Heart right ventricle (tissue), 16 donors: ENCODE data around the gene ING5. TPM values are rescaled to one million over a fixed set of nuclear protein-coding genes. Genes with fewer than 3 reads are reported as not detected.
"Not testable (repeated sequence)": the region's sequence is repeated elsewhere in the genome, so short reads cannot be mapped to it uniquely, and the experiment has no call there.

Source experiments
- ATAC-seq, 8 donors: fragments of 200-7000 bp; cut with Tn5 transposase; one replicate each; pipeline ENCODE4 v1.9.1; 2020; ENCODE audit warnings: mild to moderate bottlenecking in 8 of 8, moderate library complexity in 8 of 8, moderate number of reproducible peaks in 1 of 8
- DNase-seq, 2 donors: peaks; one replicate each; pipeline ENCODE4 v3.0.0-alpha.2; 2020
- H3K27ac ChIP-seq, 10 donors: fragments of 200-600 bp; sonication (generic) in 2 of 10; one replicate each; pipeline versions ENCODE4 v1.5.0 to v1.8.0; 2020 to 2022; ENCODE audit warnings: mild to moderate bottlenecking in 3 of 10
- H3K27me3 ChIP-seq, 7 donors: fragments of 200-600 bp; one replicate each; pipeline ENCODE4 v1.8.0; 2021 to 2022; ENCODE audit warnings: mild to moderate bottlenecking in 2 of 7
- H3K36me3 ChIP-seq, 9 donors: fragments of 200-600 bp; sonication (generic) in 1 of 9; one replicate each; pipeline versions ENCODE4 v1.5.0 to v1.8.0; 2020 to 2022; ENCODE audit warnings: mild to moderate bottlenecking in 2 of 9
- H3K4me1 ChIP-seq, 9 donors: fragments of 200-600 bp; sonication (generic) in 1 of 9; one replicate each; pipeline versions ENCODE4 v1.5.0 to v1.8.0; 2020 to 2022; ENCODE audit warnings: mild to moderate bottlenecking in 4 of 9
- H3K4me3 ChIP-seq, 10 donors: fragments of 200-600 bp; sonication (generic) in 2 of 10; one replicate each; pipeline versions ENCODE4 v1.5.0 to v1.8.0; 2020 to 2022; ENCODE audit warnings: mild to moderate bottlenecking in 7 of 10, moderate library complexity in 2 of 10
- H3K9me3 ChIP-seq, 11 donors: fragments of 200-600 bp in 10 of 11; sonication (generic) in 2 of 11; one replicate each; pipeline versions ENCODE4 v1.5.0 to v1.8.0; 2013 to 2022; ENCODE audit warnings: mild to moderate bottlenecking in 2 of 11, control low read depth in 1 of 11, moderate library complexity in 1 of 11
- CTCF ChIP-seq, 9 donors: fragments of 200-600 bp; sonication (generic) in 2 of 9; IDR thresholded peaks; one replicate each; pipeline versions ENCODE4 v1.5.0 to v1.8.0; 2021 to 2022; ENCODE audit warnings: antibody characterized with exemption in 9 of 9, mild to moderate bottlenecking in 5 of 9, moderate library complexity in 1 of 9
- WGBS, 2 donors: extraction: QIAGEN DNeasy Blood & Tissue Kit; methylation state at CpG; one replicate each; pipeline ENCODE4 v1.1.7; 2013; ENCODE audit warnings: inconsistent platforms in 1 of 2; 5-methylcytosine and 5-hydroxymethylcytosine counted together
- intact Hi-C, 10 donors: fragments of 100-400 bp; cut with DNase I; formaldehyde crosslinking; loops; one replicate each; pipeline versions ENCODE4 v1.11.1 to v1.14.2; 2022
- polyA plus RNA-seq, 2 donors: library from polyadenylated mRNA; stranded (reverse); fragments of 200-250 nt; gene quantifications; one replicate each; pipeline ENCODE4 v1.2.3, GENCODE V29; 2013
- total RNA-seq, 10 donors: library from RNA; stranded (reverse); fragmentation: NEBNext Ultra II Directional in 3 of 10; extraction: Animal tissue kit (Norgen Biotek cat#: 25700) in 3 of 10; gene quantifications; one replicate each; pipeline versions ENCODE4 v1.2.1 to v1.2.4, GENCODE V29; 2021 to 2023
- donor health status: Arrhythmogenic right ventricular cardiomyopathy.
- donor health status: ischemic (EF 13 %, LVEDD 7.1; RV severe dilation, severe dysfunction).
- donor health status: healthy with polysubstance abuse.
- donor health status: DM: no; HTN: yes; CAD: no.
- donor health status: DM: no; HTN: no; CAD: no.
- donor health status: ischemic (EF 25% LVEDD 6.9; RV normal size, moderate dysfunction).
- donor health status: ischemic (EF 25% LVEDD 5.7; RV mildly dilated, moderate dysfunction).
- donor health status: healthy.
- donor health status: DM: yes; HTN: yes; CAD: no.
- donor health status: Ischemic cardiomyopathy.
- donor health status: ischemic (EF 35%, LVEDD 5.7; RV mildly dilated, moderate dysfunction).
- donor health status: nonischemic (EF 11% LVEDD 7.7; RV severe dilation, severe dysfunction).
- donor health status: DM: yes; HTN: yes; CAD: no.
- donor health status: PGD.
- donor health status: ischemic (EF 29% LVEDD 5.4; RV normal size, mild dysfunction).
- donor health status: nonischemic (EF 23%, LVEDD 6.1; RV moderate dilation, normal function).

Gene ING5
- total and polyA plus RNA-seq, 12 donors = 10.4 to 49.9 (median 17.5) TPM

GRCh38 chr2:241730671-241731293 lies 28.9 kb downstream of the ING5 start:
- intact Hi-C loops = loop anchor here in 6 of 10 donors (5.0 to 10.0 kb wide), 7 partner anchors 46 to 876 kb away; partner anchors contain the start of genes DTYMK (in 1 of the 6), PDCD1 (in 1 of the 6) and STK25 (in 1 of the 6)
- Histone ChIP-seq H3K27ac (no peak overlapping the region), H3K4me3 (no peak overlapping the region), H3K4me1 (peaks cover 4 to 27% (median 18%) of the 10 kb centered on the region in 9 donors), H3K27me3 (no peaks in the 10 kb centered on the region), H3K9me3 (no peaks in the 10 kb centered on the region), H3K36me3 (peaks cover 0 to 9% (median 0%) of the 10 kb centered on the region in 9 donors)
- no peak for TF ChIP-seq CTCF (IDR thresholded peaks at IDR 0.05)
- WGBS, 2 donors = 80 to 84% methylated on average over 12 of the region's 12 CpGs
- ATAC-seq (no peak), DNase-seq (no peak)

- H3K9me3 ChIP-seq, ATAC-seq, H3K36me3 ChIP-seq, H3K27ac ChIP-seq, H3K27me3 ChIP-seq: not testable (repeated sequence)
- intact Hi-C loops = loop anchor here in 6 of 10 donors (5.0 to 10.0 kb wide), 7 partner anchors 48 to 878 kb away; partner anchors contain the start of genes DTYMK (in 1 of the 6), PDCD1 (in 1 of the 6) and STK25 (in 1 of the 6)
- TF ChIP-seq CTCF (IDR thresholded peaks at IDR 0.05) = peak; percentile 52 to 81 (median 62)
- Histone ChIP-seq H3K4me1 (peaks cover 4 to 36% (median 22%) of the 10 kb centered on the region in 9 donors), H3K4me3 (peak overlapping the region in 1 of 10 donors; percentile 44)
- WGBS, 2 donors = 39 to 43% methylated on average over 25 of the region's 26 CpGs
- DNase-seq = peak; percentile 70 to 76
These were observed 30.8 kb downstream of the ING5 start for GRCh38 chr2:241732513-241733186.

- intact Hi-C loops = loop anchor here in 6 of 10 donors (1.0 to 10.0 kb wide), 8 partner anchors 31 to 879 kb away; partner anchors contain the start of genes DTYMK (in 1 of the 6), ING5 (in 1 of the 6), PDCD1 (in 1 of the 6) and STK25 (in 1 of the 6)
- WGBS, 2 donors = 88 to 89% methylated on average over 23 of the region's 23 CpGs
- H3K36me3 ChIP-seq = peaks cover 0 to 6% (median 0%) of the 10 kb centered on the region in 9 donors
- DNase-seq (no peak), ATAC-seq (peak in 2 of 8 donors; percentile 2 to 10)
- no peaks in the 10 kb centered on the region for H3K9me3 ChIP-seq
- peak overlapping the region in 9 of 10 donors; percentile 79 to 100 (median 94) for H3K4me3 ChIP-seq
- TF ChIP-seq CTCF (IDR thresholded peaks at IDR 0.05) = no peak
- H3K4me1 ChIP-seq = peaks cover 4 to 29% (median 17%) of the 10 kb centered on the region in 9 donors
- H3K27ac ChIP-seq = peak overlapping the region in 9 of 10 donors; percentile 69 to 96 (median 94)
- H3K27me3 ChIP-seq = no peaks in the 10 kb centered on the region
These were observed 31.8 kb downstream of the ING5 start for GRCh38 chr2:241733391-241734207.

- Histone ChIP-seq H3K4me3 (peak overlapping the region in 9 of 10 donors; percentile 79 to 100 (median 94)), H3K9me3 (no peaks in the 10 kb centered on the region)
These were observed 32.3 kb downstream of the ING5 start for GRCh38 chr2:241734208-241734466.

More at GRCh38 chr2:241734208-241734466, 32.3 kb downstream of the ING5 start:
- Histone ChIP-seq H3K36me3 (peaks cover 0 to 12% (median 0%) of the 10 kb centered on the region in 9 donors), H3K27me3 (no peaks in the 10 kb centered on the region), H3K27ac (peak overlapping the region in 9 of 10 donors; percentile 69 to 96 (median 94)), H3K4me1 (peaks cover 4 to 29% (median 17%) of the 10 kb centered on the region in 9 donors)
- DNase-seq (no peak), ATAC-seq (no peak)
- WGBS, 2 donors = 2 to 4% methylated on average over 24 to 25 of the region's 25 CpGs
- intact Hi-C loops = loop anchor here in 6 of 10 donors (1.0 to 10.0 kb wide), 8 partner anchors 32 to 879 kb away; partner anchors contain the start of genes DTYMK (in 1 of the 6), ING5 (in 1 of the 6), PDCD1 (in 1 of the 6) and STK25 (in 1 of the 6)
- peak in 3 of 9 donors; percentile 7 to 31 (median 17) for TF ChIP-seq CTCF (IDR thresholded peaks at IDR 0.05)
